Measurements from ENCODE around the gene PRAMEF13.
"Not testable (repeated sequence)": the region's sequence is repeated elsewhere in the genome, so short reads cannot be mapped to it uniquely, and the experiment has no call there.

GRCh38 chr1:13216619-13217018, 15.4 kb upstream of the PRAMEF13 start:
- not testable (repeated sequence) for TF ChIP-seq EZH2 (IDR thresholded peaks at IDR 0.05); FOXP2 (optimal IDR thresholded peaks at IDR 0.05; ENCODE audit: control extremely low read depth, extremely low read length, insufficient read depth); POLR2AphosphoS5 (IDR thresholded peaks at IDR 0.05; ENCODE audit: borderline replicate concordance, low read depth, low read length)

All from SK-N-MC (cell line).